Thyroid gland (tissue), 4 donors: Measurements from ENCODE around the gene PRPS1L1. TPM values are rescaled to one million over a fixed set of nuclear protein-coding genes. Genes with fewer than 3 reads are reported as not detected.
A peak's percentile ranks its signal among the peaks of the same experiment; 100 is the strongest.

ENCODE experiments used
- DNase-seq, 2 donors: peaks; one replicate each; pipeline ENCODE4 v3.0.0-alpha.2; 2019
- H3K27ac ChIP-seq, 3 donors: fragments of 200-600 bp; sonication (generic); 1 replicate in 2 of 3; 2 replicates in 1 of 3; pipeline ENCODE4 v1.5.1; 2016 to 2019; ENCODE audit warnings: mild to moderate bottlenecking in 1 of 3, moderate library complexity in 1 of 3
- H3K27me3 ChIP-seq: fragments of 200-600 bp; sonication (generic); one replicate; pipeline ENCODE4 v1.5.1; 2019
- H3K36me3 ChIP-seq, 2 donors: fragments of 200-600 bp; sonication (generic); one replicate each; pipeline ENCODE4 v1.5.1; 2016 to 2019
- H3K4me1 ChIP-seq, 2 donors: fragments of 200-600 bp; sonication (generic); one replicate each; pipeline ENCODE4 v1.5.1; 2017 to 2019
- H3K4me3 ChIP-seq, 3 donors: fragments of 200-600 bp; sonication (generic); replicated peaks in 1 of 3; 1 replicate in 2 of 3; 2 replicates in 1 of 3; pipeline ENCODE4 v1.5.1; 2016; ENCODE audit warnings: mild to moderate bottlenecking in 1 of 3
- H3K9me3 ChIP-seq: fragments of 200-600 bp; sonication (generic); one replicate; pipeline ENCODE4 v1.5.1; 2017
- POLR2A ChIP-seq, 2 donors: fragments of 450-650 bp; IDR thresholded peaks; one replicate each; pipeline ENCODE4 v1.6.1; 2017; ENCODE audit warnings: antibody characterized with exemption in 2 of 2, mild to moderate bottlenecking in 2 of 2, moderate library complexity in 1 of 2
- WGBS, 2 donors: methylation state at CpG; one replicate each; pipeline ENCODE4 v1.1.5; 2017; 5-methylcytosine and 5-hydroxymethylcytosine counted together
- intact Hi-C: fragments of 100-400 bp; cut with DNase I; formaldehyde crosslinking; loops from one replicate; pipeline ENCODE4 v1.15.1; 2023
- total RNA-seq, 4 donors: library from RNA; depleted of rRNA; stranded (reverse); fragments of >200 nt; gene quantifications; one replicate each; pipeline ENCODE4 v1.2.3, GENCODE V29; 2016
- TF ChIP-seq, protein P1 (sequence below), 6 experiments: fragments of 200-600 bp in 3 of 6; fragments of 450-650 bp in 3 of 6; sonication (generic) in 3 of 6; IDR thresholded peaks; one replicate each; pipeline ENCODE4 v1.5.1; 2016 to 2019; ENCODE audit warnings: antibody characterized with exemption in 6 of 6, mild to moderate bottlenecking in 2 of 6, inconsistent platforms in 1 of 6, moderate library complexity in 1 of 6

Gene PRPS1L1
- total RNA-seq, 4 donors from 2014 or later, result not detected

DNA sequence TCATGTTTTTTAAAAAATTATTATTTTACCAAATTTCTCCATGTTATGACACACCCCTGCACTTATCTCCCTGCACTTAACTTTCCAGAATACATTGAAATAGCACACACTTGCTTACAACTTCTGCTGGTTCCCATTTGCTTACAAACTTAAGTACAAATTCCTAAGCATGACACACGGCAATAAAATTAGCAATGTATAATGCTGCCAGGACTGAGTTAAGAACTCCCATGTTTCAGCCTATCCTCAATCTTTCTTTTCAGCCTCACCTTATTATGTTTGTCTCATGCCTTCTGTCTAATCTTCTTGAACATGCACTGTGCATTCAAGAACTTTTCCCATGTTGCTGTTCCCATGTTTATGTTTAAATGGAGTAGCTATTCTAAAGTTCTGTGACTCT, 40.8 kb downstream of the PRPS1L1 start:
- no peak overlapping the region for H3K4me3 ChIP-seq
- intact Hi-C loops, result no loop called here
- H3K27me3 ChIP-seq, result no peaks in the 10 kb centered on the region
- WGBS, 2 donors, result 41 to 48% methylated on average over 1 of the region's 1 CpG
- peak overlapping the region in 2 of 3 donors; percentile 3 to 72 for H3K27ac ChIP-seq
- no peak for DNase-seq
- H3K36me3 ChIP-seq, result no peaks in the 10 kb centered on the region
- no peaks in the 10 kb centered on the region for H3K9me3 ChIP-seq
- peaks cover 22 to 53% of the 10 kb centered on the region in 2 donors for H3K4me1 ChIP-seq
- TF ChIP-seq POLR2A (IDR thresholded peaks at IDR 0.05), result no peak
- TF ChIP-seq, protein P1, sequence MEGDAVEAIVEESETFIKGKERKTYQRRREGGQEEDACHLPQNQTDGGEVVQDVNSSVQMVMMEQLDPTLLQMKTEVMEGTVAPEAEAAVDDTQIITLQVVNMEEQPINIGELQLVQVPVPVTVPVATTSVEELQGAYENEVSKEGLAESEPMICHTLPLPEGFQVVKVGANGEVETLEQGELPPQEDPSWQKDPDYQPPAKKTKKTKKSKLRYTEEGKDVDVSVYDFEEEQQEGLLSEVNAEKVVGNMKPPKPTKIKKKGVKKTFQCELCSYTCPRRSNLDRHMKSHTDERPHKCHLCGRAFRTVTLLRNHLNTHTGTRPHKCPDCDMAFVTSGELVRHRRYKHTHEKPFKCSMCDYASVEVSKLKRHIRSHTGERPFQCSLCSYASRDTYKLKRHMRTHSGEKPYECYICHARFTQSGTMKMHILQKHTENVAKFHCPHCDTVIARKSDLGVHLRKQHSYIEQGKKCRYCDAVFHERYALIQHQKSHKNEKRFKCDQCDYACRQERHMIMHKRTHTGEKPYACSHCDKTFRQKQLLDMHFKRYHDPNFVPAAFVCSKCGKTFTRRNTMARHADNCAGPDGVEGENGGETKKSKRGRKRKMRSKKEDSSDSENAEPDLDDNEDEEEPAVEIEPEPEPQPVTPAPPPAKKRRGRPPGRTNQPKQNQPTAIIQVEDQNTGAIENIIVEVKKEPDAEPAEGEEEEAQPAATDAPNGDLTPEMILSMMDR (IDR thresholded peaks at IDR 0.05), result no peak

DNA sequence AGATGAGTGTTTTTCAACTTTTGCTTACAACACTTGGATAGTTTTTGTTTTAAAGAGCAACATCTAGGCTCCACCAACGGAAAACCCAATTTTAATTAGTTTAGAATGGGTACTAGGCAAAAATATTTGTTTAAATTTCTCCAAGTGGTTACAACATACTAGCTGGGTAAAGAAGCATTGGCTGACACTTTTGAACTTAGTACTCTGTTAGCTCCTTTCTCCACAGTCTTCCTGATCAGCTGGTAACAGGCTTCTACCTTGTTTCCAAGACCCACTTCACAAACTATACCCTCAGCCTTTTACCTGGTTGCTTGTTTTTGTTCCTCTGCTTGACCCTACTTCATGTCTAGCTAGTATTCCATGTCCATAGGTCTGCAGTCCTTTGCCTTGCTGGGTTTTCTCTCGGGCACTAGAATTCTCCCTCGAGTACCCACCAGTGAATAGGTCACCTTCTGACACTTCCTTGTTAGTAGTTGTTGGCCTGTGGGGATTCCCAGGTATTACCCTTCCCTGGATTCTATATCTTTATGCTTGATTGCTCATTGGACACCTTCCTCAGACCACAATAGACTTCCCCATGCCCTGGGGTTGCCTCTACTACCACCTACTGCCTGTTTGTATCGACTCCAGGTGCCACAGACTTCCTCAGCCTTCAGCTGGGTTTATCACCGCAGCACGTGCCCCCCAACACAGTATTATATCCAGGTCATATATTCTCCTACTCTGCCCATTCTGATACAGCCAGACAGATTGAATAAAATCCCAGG, 42.0 kb downstream of the PRPS1L1 start:
- no peak overlapping the region for H3K4me3 ChIP-seq
- DNase-seq, result no peak
- WGBS, 2 donors, result 80 to 81% methylated on average over 6 of the region's 6 CpGs
- TF ChIP-seq, protein P1 (IDR thresholded peaks at IDR 0.05), result no peak
- no peak for TF ChIP-seq POLR2A (IDR thresholded peaks at IDR 0.05)
- H3K4me1 ChIP-seq, result peaks cover 22 to 53% of the 10 kb centered on the region in 2 donors
- no peaks in the 10 kb centered on the region for H3K36me3 ChIP-seq
- peak overlapping the region in 2 of 3 donors; percentile 15 to 72 for H3K27ac ChIP-seq
- intact Hi-C loops, result no loop called here
- H3K9me3 ChIP-seq, result no peaks in the 10 kb centered on the region
- no peaks in the 10 kb centered on the region for H3K27me3 ChIP-seq

DNA sequence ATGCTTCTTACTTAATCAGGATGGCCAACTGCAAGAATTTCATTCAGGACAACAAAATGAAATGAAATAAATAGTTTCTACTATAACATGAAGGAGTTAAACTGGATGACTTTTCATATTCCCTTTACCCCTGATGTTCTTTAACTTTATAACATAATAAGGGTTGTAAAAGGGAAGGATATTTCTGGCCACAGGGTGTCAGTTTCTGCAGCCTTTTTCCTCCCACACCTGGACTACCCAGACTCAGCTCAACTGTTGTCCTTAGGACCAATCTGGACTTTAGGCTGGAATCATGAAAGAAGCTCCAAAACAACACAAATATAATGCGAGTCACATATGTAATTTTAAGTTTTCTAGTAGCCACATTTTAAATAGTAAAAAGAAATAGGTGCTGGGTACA, 43.4 kb downstream of the PRPS1L1 start:
- H3K4me1 ChIP-seq, result peaks cover 22 to 53% of the 10 kb centered on the region in 2 donors
- intact Hi-C loops, result no loop called here
- H3K27me3 ChIP-seq, result no peaks in the 10 kb centered on the region
- no peak for DNase-seq
- 97 to 98% methylated on average over 1 of the region's 1 CpG for WGBS, 2 donors
- H3K36me3 ChIP-seq, result no peaks in the 10 kb centered on the region
- H3K27ac ChIP-seq, result no peak overlapping the region
- TF ChIP-seq, protein P1 (IDR thresholded peaks at IDR 0.05), result no peak
- no peak for TF ChIP-seq POLR2A (IDR thresholded peaks at IDR 0.05)
- H3K9me3 ChIP-seq, result no peaks in the 10 kb centered on the region
- H3K4me3 ChIP-seq, result no peak overlapping the region

DNA sequence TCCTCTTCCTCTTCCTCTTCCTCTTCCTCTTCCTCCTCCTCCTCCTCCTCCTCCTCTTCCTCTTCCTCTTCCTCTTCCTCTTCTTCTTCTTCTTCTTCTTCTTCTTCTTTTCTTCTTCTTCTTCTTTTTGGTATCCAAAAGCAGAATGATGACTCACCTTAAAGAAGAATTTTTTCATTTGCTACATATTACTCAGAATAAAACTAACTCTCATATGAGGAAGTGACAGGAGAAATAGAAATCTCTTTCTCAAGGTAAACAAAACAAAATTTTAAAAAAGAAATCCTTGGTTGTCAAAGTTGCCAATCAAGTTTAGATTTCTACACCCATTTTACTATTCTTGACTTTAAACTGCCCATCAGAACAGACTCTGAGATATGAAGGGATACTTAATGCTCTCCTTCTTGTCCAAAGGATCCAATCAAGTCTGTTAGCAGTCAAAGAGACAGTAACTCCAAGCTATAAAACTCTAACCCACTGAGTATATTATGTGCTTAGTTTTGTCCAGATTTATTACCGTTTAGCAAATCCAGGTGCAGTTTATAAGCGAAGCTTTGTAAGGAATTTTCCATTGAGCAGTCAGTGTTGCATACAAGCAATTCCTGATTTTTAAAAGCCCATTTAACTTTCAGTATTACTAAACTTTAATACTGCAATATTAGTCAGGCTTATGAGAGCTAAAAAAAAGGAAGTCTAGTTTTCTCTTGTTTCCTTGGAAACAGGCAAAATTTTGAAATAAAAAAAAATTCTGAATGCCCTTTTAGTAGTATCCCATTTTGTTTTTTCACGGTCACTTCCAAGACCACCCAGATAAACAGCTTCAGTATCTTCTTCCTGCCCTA, 44.2 kb downstream of the PRPS1L1 start:
- Histone ChIP-seq H3K4me1 (peaks cover 22 to 45% of the 10 kb centered on the region in 2 donors), H3K4me3 (no peak overlapping the region), H3K9me3 (no peaks in the 10 kb centered on the region), H3K36me3 (no peaks in the 10 kb centered on the region), H3K27ac (no peak overlapping the region), H3K27me3 (no peaks in the 10 kb centered on the region)
- no peak for DNase-seq
- intact Hi-C loops, result no loop called here
- TF ChIP-seq, protein P1 (IDR thresholded peaks at IDR 0.05), result no peak
- 72 to 78% methylated on average over 3 of the region's 3 CpGs for WGBS, 2 donors

DNA sequence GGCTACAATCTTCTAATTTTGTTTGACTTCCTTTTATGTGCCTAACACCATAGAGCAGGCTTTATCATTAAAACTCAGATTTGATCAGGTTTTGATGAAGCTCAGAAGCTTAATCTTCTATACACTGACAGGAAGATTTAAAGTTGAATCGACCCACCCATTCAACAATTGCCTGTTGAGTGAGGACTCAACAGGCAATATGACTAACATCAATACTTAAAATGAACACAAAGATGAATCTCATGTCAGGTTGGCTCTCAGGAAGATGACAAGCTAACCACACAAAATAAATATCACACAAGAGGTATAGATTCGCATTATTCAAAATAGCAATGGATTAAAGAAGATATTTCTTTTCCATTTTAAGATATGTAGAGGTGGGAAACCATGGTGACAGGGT, 50.7 kb downstream of the PRPS1L1 start:
- no peak overlapping the region for H3K4me3 ChIP-seq
- 50 to 80% methylated on average over 2 of the region's 2 CpGs for WGBS, 2 donors
- no peaks in the 10 kb centered on the region for H3K27me3 ChIP-seq
- no peak for DNase-seq
- no peaks in the 10 kb centered on the region for H3K4me1 ChIP-seq
- intact Hi-C loops, result no loop called here
- H3K27ac ChIP-seq, result no peak overlapping the region
- H3K9me3 ChIP-seq, result no peaks in the 10 kb centered on the region
- H3K36me3 ChIP-seq, result no peaks in the 10 kb centered on the region
- TF ChIP-seq, protein P1 (IDR thresholded peaks at IDR 0.05), result no peak
- no peak for TF ChIP-seq POLR2A (IDR thresholded peaks at IDR 0.05)
